ENCODE measurements around the gene MAP1B.
"Not testable (repeated sequence)": the region's sequence is repeated elsewhere in the genome, so short reads cannot be mapped to it uniquely, and the experiment has no call there.

Gene MAP1B

GRCh38 chr5:72161951-72162350 is 54.7 kb downstream of the MAP1B start:
- no peak for DNase-seq (ENCODE audit: low spot score)

- DNase-seq (ENCODE audit: low spot score): no peak
These were observed 56.2 kb downstream of the MAP1B start for GRCh38 chr5:72163349-72163983.

- DNase-seq (ENCODE audit: low spot score): peak; percentile 80
These were observed 59.0 kb downstream of the MAP1B start for GRCh38 chr5:72166070-72166979.

GRCh38 chr5:72167257-72167656 is 60.0 kb downstream of the MAP1B start:
- DNase-seq (ENCODE audit: low spot score): no peak

GRCh38 chr5:72167804-72168203 is 60.5 kb downstream of the MAP1B start:
- no peak for DNase-seq (ENCODE audit: low spot score)

GRCh38 chr5:72170101-72170500 is 62.8 kb downstream of the MAP1B start:
- no peak for DNase-seq (ENCODE audit: low spot score)

GRCh38 chr5:72171181-72171580 is 63.9 kb downstream of the MAP1B start:
- DNase-seq (ENCODE audit: low spot score): not testable (repeated sequence)

- DNase-seq (ENCODE audit: low spot score): no peak
These were observed 64.4 kb downstream of the MAP1B start for GRCh38 chr5:72171667-72172066.

- DNase-seq (ENCODE audit: low spot score): no peak
These were observed 65.5 kb downstream of the MAP1B start for GRCh38 chr5:72172786-72173185.

- DNase-seq (ENCODE audit: low spot score): no peak
These were observed 70.3 kb downstream of the MAP1B start for GRCh38 chr5:72177538-72177937.

- peak; percentile 54 for DNase-seq (ENCODE audit: low spot score)
These were observed 71.9 kb downstream of the MAP1B start for GRCh38 chr5:72179028-72179815.

GRCh38 chr5:72179816-72180440 is 72.7 kb downstream of the MAP1B start:
- DNase-seq (ENCODE audit: low spot score): peak; percentile 80

- peak; percentile 59 for DNase-seq (ENCODE audit: low spot score)
These were observed 73.7 kb downstream of the MAP1B start for GRCh38 chr5:72180925-72181324.

- DNase-seq (ENCODE audit: low spot score): peak; percentile 21
These were observed 75.4 kb downstream of the MAP1B start for GRCh38 chr5:72182686-72183085.

GRCh38 chr5:72183101-72183520 is 75.8 kb downstream of the MAP1B start:
- peak; percentile 13 for DNase-seq (ENCODE audit: low spot score)

- DNase-seq (ENCODE audit: low spot score): no peak
These were observed 77.1 kb downstream of the MAP1B start for GRCh38 chr5:72184408-72184807.

- DNase-seq (ENCODE audit: low spot score): no peak
These were observed 78.4 kb downstream of the MAP1B start for GRCh38 chr5:72185496-72186329.

GRCh38 chr5:72187388-72188075 is 80.3 kb downstream of the MAP1B start:
- DNase-seq (ENCODE audit: low spot score): no peak

GRCh38 chr5:72188166-72188565 is 80.9 kb downstream of the MAP1B start:
- DNase-seq (ENCODE audit: low spot score): no peak

GRCh38 chr5:72189146-72189545 is 81.9 kb downstream of the MAP1B start:
- DNase-seq (ENCODE audit: low spot score): no peak

GRCh38 chr5:72191404-72191803 is 84.1 kb downstream of the MAP1B start:
- no peak for DNase-seq (ENCODE audit: low spot score)
